ENCODE measurements around the gene TSPEAR.

The TSPEAR gene

GRCh38 chr21:44521928-44522752 lies 189.2 kb downstream of the TSPEAR start:
- no peak for DNase-seq (ENCODE audit: low read depth in 2 of 3, low spot score in 2 of 3)

DNA sequence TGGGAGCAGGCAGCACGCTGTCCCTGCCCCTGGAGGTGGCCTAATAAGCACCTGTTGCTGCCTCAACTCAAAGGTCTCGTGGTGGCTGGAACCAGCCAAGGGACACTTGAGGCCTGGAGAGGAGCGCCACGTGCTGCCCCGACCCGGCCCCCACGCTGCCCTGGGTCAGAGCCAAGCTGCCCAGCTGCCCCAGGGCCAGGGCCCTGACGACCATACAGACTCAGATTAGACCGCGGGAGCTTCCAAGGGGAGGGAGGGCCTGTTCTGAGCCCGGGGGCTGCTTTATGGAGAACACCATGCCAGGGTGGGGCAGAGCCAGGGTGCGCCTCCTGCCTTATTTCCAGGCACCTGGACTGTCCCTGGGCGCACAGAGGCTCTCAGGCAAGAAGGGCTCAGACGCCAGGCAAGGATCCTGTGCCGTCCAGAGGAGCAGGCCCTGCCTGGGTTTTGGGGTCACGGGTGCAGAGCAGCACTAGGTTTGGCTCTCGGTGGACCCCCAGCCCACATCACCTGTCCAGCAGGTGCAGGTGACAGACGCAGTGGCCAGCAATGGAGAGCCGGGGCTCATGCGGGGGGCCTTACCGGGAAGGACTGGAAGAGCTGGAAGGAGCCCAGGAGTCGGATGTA lies 190.0 kb downstream of the TSPEAR start:
- DNase-seq (ENCODE audit: low read depth in 2 of 3, low spot score in 2 of 3) = no peak

GRCh38 chr21:44520326-44521300 lies 190.8 kb downstream of the TSPEAR start:
- DNase-seq (ENCODE audit: low read depth in 2 of 3, low spot score in 2 of 3) = no peak

DNA sequence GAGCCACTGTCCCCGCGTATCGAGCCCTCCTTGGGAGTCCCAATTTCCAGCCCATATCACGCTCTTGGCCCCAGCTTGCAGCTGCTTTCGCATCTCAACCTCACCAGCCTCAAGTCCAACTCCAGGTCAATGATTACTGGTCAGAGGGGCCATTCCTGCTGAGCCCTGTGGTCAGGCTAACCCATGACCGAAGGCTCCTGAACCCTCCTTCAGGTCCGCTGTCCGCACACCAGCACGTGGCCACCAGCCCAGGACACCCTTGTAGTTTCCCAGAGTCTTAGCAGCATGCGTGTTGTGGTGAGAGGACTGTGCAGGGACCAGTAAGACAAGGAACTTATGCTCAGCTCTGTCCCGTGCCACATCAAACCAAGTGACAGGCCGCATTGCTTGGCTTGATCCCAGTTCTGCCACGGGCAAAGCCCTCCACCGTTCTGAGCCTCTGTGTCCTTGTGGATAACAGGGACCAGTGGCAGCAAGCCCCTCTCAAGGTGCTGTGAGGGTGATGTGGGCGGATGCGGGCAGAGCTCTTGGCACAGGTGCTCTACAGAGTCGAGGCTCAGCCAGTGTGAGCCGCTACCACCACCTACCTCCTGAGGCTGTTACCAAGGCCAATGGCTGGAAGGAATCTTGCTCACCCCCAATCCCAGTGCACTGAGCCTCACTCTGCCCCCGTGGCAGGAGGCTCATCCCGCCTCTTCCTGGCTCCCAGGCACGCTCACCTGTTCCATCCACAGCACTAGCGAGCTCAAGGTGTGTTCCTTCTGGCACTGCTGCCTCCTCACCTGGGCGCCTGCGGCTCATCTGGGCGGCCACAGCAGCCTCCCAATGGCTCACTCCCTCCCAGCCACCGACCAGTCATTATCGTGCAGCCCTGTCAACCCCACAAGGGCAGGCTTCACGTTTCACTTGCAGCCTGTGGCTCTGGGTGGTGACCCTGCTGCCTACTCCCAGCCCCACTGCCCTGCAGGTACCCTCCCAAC lies 191.7 kb downstream of the TSPEAR start:
- no peak for DNase-seq (ENCODE audit: low read depth in 2 of 3, low spot score in 2 of 3)

DNA sequence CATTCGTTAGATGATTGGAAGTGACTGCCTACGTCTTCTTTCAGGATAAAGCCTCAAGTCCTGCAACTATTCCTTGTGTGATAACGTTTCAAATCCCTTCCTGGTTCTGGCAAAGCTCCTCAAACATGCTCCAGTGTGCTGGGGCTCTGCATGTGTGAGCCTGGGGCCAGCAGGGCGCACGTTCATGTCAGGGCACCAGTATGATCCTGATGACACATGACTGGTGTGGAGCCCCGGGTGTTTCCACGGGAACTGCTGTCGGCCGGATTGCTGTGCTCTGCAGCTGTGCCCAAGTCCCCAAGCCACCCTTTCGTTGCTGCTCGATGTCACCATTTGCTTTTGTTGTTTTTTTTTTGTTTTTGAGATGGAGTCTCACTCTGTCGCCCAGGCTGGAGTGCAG lies 192.7 kb downstream of the TSPEAR start:
- DNase-seq (ENCODE audit: low read depth in 2 of 3, low spot score in 2 of 3) = no peak

- DNase-seq (ENCODE audit: low read depth in 2 of 3, low spot score in 2 of 3) = no peak
These were observed 194.0 kb downstream of the TSPEAR start for GRCh38 chr21:44517175-44517899.

GRCh38 chr21:44516828-44517174 lies 194.6 kb downstream of the TSPEAR start:
- DNase-seq (ENCODE audit: low read depth in 2 of 3, low spot score in 2 of 3) = no peak

DNA sequence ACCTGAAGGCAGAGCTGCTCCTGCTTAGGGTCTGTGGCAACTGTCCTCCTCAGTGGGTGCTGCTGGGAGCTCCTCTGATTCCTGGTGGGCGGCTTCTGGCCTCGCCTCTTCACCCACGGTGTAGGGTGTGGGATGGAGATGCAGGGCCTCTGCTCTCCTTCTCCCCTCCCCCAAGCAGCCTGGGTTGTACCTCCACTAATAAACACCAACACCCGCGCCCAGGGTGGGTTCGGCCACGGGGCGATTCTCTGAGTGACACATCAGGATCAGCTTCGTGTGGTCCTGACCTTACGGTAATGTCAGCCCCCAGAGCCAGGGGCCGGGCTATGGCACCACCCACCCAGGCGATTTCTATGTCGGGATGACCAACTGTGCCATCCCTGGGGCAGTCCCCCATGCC lies 195.0 kb downstream of the TSPEAR start:
- no peak for DNase-seq (ENCODE audit: low read depth in 2 of 3, low spot score in 2 of 3)

GRCh38 chr21:44515359-44516165 lies 195.8 kb downstream of the TSPEAR start:
- DNase-seq (ENCODE audit: low read depth in 2 of 3, low spot score in 2 of 3) = no peak

GRCh38 chr21:44514746-44515358 lies 196.5 kb downstream of the TSPEAR start:
- no peak for DNase-seq (ENCODE audit: low read depth in 2 of 3, low spot score in 2 of 3)

DNA sequence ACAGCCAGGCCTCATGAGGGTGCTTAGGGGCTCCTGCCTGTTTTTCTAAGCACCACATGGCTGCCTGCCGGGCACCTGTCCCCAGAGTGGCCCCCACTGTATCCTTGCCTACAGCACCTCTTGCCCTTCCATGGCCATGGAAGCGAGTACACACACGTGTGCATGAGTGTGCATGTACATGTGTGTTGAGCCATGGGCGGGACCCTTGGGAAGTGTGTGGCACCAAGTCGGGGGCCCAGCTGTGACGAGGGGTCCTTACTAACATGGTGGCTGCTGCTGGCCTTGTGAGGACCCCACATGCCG lies 197.2 kb downstream of the TSPEAR start:
- no peak for DNase-seq (ENCODE audit: low read depth in 2 of 3, low spot score in 2 of 3)

GRCh38 chr21:44513389-44514217 lies 197.8 kb downstream of the TSPEAR start:
- DNase-seq (ENCODE audit: low read depth in 2 of 3, low spot score in 2 of 3) = no peak

DNA sequence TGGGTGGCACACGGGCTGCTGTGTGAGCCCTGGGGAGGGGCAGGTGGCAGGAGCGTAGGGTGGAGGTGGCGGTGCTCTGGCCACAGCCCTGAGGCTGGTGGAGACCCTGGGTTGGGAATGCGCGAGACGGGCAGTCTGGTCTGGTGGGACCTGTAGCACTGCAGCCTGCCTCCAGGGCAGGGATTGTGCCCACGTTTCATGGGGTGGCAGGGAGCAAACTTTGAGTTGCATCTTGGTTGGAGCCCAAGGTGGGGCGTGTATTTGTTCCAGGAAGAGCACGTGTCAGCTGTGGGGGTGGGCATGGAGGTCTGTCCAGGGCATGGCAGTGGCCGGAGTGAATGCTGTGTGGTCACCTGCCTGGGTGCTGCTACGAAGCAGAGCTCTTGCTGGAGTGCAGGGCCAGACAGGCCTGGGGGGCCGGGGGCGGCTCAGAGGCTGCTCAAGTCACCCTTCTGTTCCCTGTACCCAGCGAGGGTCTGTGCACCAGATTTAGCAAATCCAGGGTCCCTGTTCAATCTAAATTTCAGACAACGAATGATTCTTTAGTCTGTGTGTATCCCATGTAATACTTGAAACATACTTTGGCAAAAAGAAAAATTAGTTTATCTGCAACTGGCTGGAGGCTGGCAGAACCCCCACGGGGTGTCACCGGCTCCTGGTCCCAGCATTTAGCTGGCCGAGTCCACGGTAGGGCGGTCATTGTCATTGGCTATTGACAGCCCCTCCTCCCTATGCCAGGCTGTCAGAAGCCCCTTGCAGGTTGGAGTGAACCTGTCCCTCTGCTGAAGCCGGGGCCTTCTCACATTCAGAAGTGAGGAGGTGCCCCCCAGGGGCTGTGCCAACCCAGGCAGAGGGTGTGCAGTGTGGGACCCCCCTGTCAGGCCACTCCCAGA lies 198.6 kb downstream of the TSPEAR start:
- DNase-seq (ENCODE audit: low read depth in 2 of 3, low spot score in 2 of 3) = no peak

- no peak for DNase-seq (ENCODE audit: low read depth in 2 of 3, low spot score in 2 of 3)
These were observed 199.5 kb downstream of the TSPEAR start for GRCh38 chr21:44511938-44512275.

DNA sequence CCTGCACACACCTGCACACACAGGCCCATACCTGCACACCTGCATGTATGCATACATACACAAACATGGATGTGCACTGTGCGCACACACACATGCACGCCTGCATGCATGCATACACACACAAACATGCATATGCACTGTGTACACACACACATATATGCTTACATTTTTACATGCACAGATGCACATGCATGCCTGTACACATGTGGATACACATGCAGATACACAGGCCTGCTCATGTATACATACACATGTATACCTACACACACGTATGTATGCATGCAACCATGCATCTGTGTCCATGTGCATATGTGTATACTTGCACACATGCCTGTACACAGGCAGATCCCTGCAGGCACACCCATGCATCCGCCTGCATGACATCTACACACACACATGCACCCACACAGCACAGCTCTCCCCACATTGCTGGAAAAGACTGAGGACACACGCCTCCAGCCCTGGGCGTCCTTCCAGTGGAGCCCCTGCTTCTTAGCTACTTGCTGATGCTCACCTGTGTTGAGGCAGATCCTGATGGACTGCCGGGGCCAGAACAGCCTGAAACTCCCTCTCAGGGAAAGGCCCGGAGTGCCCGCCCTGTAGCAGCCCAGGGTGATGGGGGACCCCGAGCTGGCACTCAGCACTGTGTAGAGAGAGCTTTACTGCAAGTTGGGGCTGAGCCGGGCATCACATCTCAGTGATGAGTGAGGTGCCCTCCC lies 200.0 kb downstream of the TSPEAR start:
- DNase-seq (ENCODE audit: low read depth in 2 of 3, low spot score in 2 of 3) = no peak

DNA sequence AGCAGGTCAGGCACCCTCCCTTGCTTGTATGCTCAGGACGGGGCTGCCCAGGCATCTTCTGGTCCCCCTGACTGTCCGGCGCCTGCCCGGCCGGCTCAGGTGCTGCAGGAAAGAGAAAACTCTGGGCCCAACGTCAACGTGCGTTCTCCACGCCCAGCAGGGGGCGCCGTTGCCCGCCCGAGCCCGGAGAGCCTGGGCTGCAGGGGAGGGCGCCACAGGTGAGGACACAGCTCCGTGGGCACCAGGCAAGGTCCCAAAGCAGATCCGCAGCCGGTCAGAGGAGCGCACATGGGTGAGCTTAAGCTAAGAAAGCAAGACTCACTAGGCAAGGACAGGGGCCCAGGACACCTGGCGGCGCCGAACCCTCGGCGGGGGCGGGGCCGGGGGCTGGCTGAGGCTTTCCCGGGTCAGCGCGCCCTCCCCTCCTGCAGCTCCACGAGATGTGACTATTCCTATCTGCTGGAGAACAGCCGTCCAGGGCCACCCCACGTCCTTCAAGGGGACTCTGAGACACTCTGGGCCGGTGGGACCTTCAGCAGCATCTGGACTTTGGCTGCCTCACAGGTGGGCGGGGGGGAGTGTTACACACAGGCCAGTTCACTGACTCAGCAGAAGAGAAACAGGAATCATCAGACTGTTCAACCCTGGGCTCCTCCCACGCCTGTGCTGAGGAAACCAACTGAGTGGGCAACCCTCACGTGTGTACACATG lies 200.7 kb downstream of the TSPEAR start:
- peak; percentile 46 to 70 (median 63) for DNase-seq (ENCODE audit: low read depth in 2 of 3, low spot score in 2 of 3)

Measured in activated CD8-positive, alpha-beta memory T cell treated with anti-CD3 and anti-CD28 coated beads for 48 hours (primary cell).